GM12892 (cell line): ENCODE results near the gene PELI3.

Source experiments
- POLR2A ChIP-seq: IDR thresholded peaks from 2 replicates; pipeline ENCODE4 v1.6.1; 2011; ENCODE audit warnings: low read depth, low read length, control low read depth
- POLR2AphosphoS5 ChIP-seq: IDR thresholded peaks from 2 replicates; pipeline ENCODE4 v1.6.1; 2011; ENCODE audit warnings: low read depth, low read length, control low read depth
- TAF1 ChIP-seq: IDR thresholded peaks from 2 replicates; pipeline ENCODE4 v1.6.1; 2011; ENCODE audit warnings: low read depth, mild to moderate bottlenecking, control low read depth, low read length, borderline replicate concordance

DNA sequence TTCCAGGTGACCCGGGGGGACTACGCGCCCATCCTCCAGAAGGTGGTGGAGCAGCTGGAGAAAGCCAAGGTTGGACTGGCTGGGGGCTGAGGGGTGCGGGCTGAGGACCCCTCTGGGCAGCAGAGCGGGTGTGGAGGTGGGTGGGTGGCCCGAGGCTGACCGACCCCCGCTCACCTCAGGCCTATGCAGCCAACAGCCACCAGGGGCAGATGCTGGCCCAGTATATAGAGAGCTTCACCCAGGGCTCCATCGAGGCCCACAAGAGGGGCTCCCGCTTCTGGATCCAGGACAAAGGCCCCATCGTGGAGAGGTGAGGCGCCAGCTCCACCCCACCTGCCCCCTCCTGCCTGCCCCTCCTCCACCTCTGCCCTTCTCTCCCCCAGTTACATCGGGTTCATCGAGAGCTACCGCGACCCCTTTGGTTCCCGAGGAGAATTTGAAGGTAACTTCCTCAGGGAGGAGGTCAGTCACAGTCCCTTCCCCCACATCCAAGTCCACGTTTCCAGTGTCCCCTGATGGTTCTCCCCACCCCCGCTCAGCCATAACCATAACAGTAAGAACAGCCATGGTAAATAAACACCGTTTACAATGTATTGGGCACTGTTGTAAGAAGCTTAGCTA is 24.7 kb downstream of the PELI3 start:
- TF ChIP-seq POLR2A: no peak
- no peak for TF ChIP-seq POLR2AphosphoS5
- TF ChIP-seq TAF1: no peak
